DOHH2 (cell line): Measurements from ENCODE around the gene PXK.
A peak's percentile ranks its signal among the peaks of the same experiment; 100 is the strongest.

Experiments
- H3F3A ChIP-seq: fragments of 200-600 bp; sonication (generic), shearing (Covaris generic); 2 replicates; pipeline ENCODE4 v1.6.0; 2016; ENCODE audit warnings: antibody characterized with exemption, mild to moderate bottlenecking; ENCODE audit not compliant: control insufficient read depth, insufficient read depth
- H3K27ac ChIP-seq: fragments of 200-600 bp; sonication (generic); 2 replicates; pipeline ENCODE4 v1.5.1; 2014; ENCODE audit warnings: low read depth, mild to moderate bottlenecking, low read length, moderate library complexity
- H3K27me3 ChIP-seq: fragments of 200-600 bp; sonication (generic); 2 replicates; pipeline ENCODE4 v1.6.1; 2014; ENCODE audit warnings: mild to moderate bottlenecking, low read length, mixed read lengths; ENCODE audit not compliant: control insufficient read depth
- H3K36me3 ChIP-seq: fragments of 200-600 bp; sonication (generic); 2 replicates; pipeline ENCODE4 v1.6.1; 2014; ENCODE audit warnings: mild to moderate bottlenecking, low read length, moderate library complexity, mixed read lengths; ENCODE audit not compliant: control insufficient read depth
- H3K4me1 ChIP-seq: fragments of 200-600 bp; sonication (generic); 2 replicates; pipeline ENCODE4 v1.6.1; 2014; ENCODE audit warnings: mild to moderate bottlenecking, low read length, mixed read lengths; ENCODE audit not compliant: control insufficient read depth
- H3K4me2 ChIP-seq: fragments of 200-600 bp; sonication (generic); 2 replicates; pipeline ENCODE4 v1.6.0; 2014; ENCODE audit warnings: mild to moderate bottlenecking, low read length, moderate library complexity
- H3K4me3 ChIP-seq: fragments of 200-600 bp; sonication (generic); 2 replicates; pipeline ENCODE4 v1.5.1; 2014; ENCODE audit warnings: mild to moderate bottlenecking, low read length, mixed read lengths
- H3K79me2 ChIP-seq: fragments of 200-600 bp; sonication (generic); 2 replicates; pipeline ENCODE4 v1.6.1; 2014; ENCODE audit warnings: mild to moderate bottlenecking, low read length, mixed read lengths; ENCODE audit not compliant: control insufficient read depth
- H3K9me2 ChIP-seq: fragments of 200-600 bp; sonication (generic); replicated peaks from 2 replicates; pipeline ENCODE4 v1.6.1; 2014; ENCODE audit warnings: mild to moderate bottlenecking, low read length, mixed read lengths; ENCODE audit not compliant: control insufficient read depth
- H3K9me3 ChIP-seq: fragments of 200-600 bp; sonication (generic); 2 replicates; pipeline ENCODE4 v1.6.1; 2014; ENCODE audit warnings: antibody characterized with exemption, low read length, mixed read lengths; ENCODE audit not compliant: control insufficient read depth, insufficient read depth
- H4K20me1 ChIP-seq: fragments of 200-600 bp; sonication (generic); 2 replicates; pipeline ENCODE4 v1.6.0; 2014; ENCODE audit warnings: low read depth, mild to moderate bottlenecking, antibody characterized with exemption, low read length, moderate library complexity; ENCODE audit not compliant: control insufficient read depth, insufficient read depth
- CTCF ChIP-seq: fragments of 200-600 bp; sonication (generic); IDR thresholded peaks from one replicate; pipeline ENCODE4 v1.5.1; 2014; ENCODE audit warnings: antibody characterized with exemption, mild to moderate bottlenecking, low read depth, low read length; ENCODE audit not compliant: poor library complexity, severe bottlenecking
- EZH2phosphoT487 ChIP-seq: fragments of 200-600 bp; sonication (generic); IDR thresholded peaks from 2 replicates; pipeline ENCODE4 v1.6.1; 2017; ENCODE audit warnings: borderline replicate concordance, mild to moderate bottlenecking, antibody characterized with exemption, low read length, moderate library complexity, mixed read lengths

The PXK gene

GRCh38 chr3:58332575-58333188, at the start of gene PXK:
PXK (plus strand) TSS chr3:58332892; CDS start chr3:58332989, 97 bp downstream.
- H4K20me1 ChIP-seq = no peaks in the 10 kb centered on the region

GRCh38 chr3:58285334-58285733, 47.4 kb upstream of the PXK start:
- no peak overlapping the region for H3K4me2 ChIP-seq
- H3K27me3 ChIP-seq = no peaks in the 10 kb centered on the region
- H3K4me3 ChIP-seq = no peak overlapping the region
- 0 out of 2 replicates have a peak, but pooled peaks cover 3% of the 10 kb centered on the region for H3K36me3 ChIP-seq
- no peaks in the 10 kb centered on the region for H3F3A ChIP-seq
- peaks cover 4% of the 10 kb centered on the region for H3K4me1 ChIP-seq
- TF ChIP-seq CTCF (no peak), EZH2phosphoT487 (no peak)
- H3K27ac ChIP-seq = no peak overlapping the region
- no peaks in the 10 kb centered on the region for H3K9me2 ChIP-seq
- H3K79me2 ChIP-seq = no peaks in the 10 kb centered on the region
- H3K9me3 ChIP-seq = no peaks in the 10 kb centered on the region
- no peaks in the 10 kb centered on the region for H4K20me1 ChIP-seq

More at GRCh38 chr3:58332575-58333188, at the start of gene PXK:
- peak within 1 kb of the TSS; percentile 99 for H3K27ac ChIP-seq
- peaks cover 48% of the 10 kb centered on the region for H3K4me1 ChIP-seq
- no peaks in the 10 kb centered on the region for H3K9me2 ChIP-seq
- H3K27me3 ChIP-seq = no peaks in the 10 kb centered on the region
- peak within 1 kb of the TSS; percentile 92 for H3K4me3 ChIP-seq
- TF ChIP-seq EZH2phosphoT487 = no peak
- TF ChIP-seq CTCF = peak; percentile 23
- H3K9me3 ChIP-seq = no peaks in the 10 kb centered on the region
- peaks cover 61% of the 10 kb centered on the region for H3K79me2 ChIP-seq
- peak within 1 kb of the TSS; percentile 74 for H3K4me2 ChIP-seq
- H3F3A ChIP-seq = peaks cover 52% of the 10 kb centered on the region
- peaks cover 41% of the 10 kb centered on the region for H3K36me3 ChIP-seq

GRCh38 chr3:58287354-58287753, 45.3 kb upstream of the PXK start:
- no peak overlapping the region for H3K27ac ChIP-seq
- H3K9me2 ChIP-seq = no peaks in the 10 kb centered on the region
- H3F3A ChIP-seq = no peaks in the 10 kb centered on the region
- H3K4me2 ChIP-seq = no peak overlapping the region
- H3K27me3 ChIP-seq = no peaks in the 10 kb centered on the region
- H3K9me3 ChIP-seq = no peaks in the 10 kb centered on the region
- no peaks in the 10 kb centered on the region for H3K79me2 ChIP-seq
- TF ChIP-seq EZH2phosphoT487 (no peak), CTCF (no peak)
- 0 out of 2 replicates have a peak, but pooled peaks cover 3% of the 10 kb centered on the region for H3K36me3 ChIP-seq
- H3K4me3 ChIP-seq = no peak overlapping the region
- H4K20me1 ChIP-seq = no peaks in the 10 kb centered on the region
- peaks cover 9% of the 10 kb centered on the region for H3K4me1 ChIP-seq
